Stimulated activated CD8-positive, alpha-beta memory T cell treated with anti-CD3 and anti-CD28 coated beads, Interleukin-4, amount 100 ng/mL, for 24 hours (primary cell): ENCODE measurements around the gene RAB12.
"Not testable (repeated sequence)": the region's sequence is repeated elsewhere in the genome, so short reads cannot be mapped to it uniquely, and the experiment has no call there.

ENCODE experiments used
- DNase-seq: peaks from one replicate; pipeline ENCODE4 v3.0.0-alpha.2; 2020; ENCODE audit warnings: low read depth

The RAB12 gene

GRCh38 chr18:8614875-8615274 lies 5.6 kb downstream of the RAB12 start:
- no peak for DNase-seq

GRCh38 chr18:8615397-8616027 lies 6.3 kb downstream of the RAB12 start:
- DNase-seq: no peak

- DNase-seq: no peak
Measured at GRCh38 chr18:8616028-8616401, 6.8 kb downstream of the RAB12 start.

- DNase-seq: no peak
Measured at GRCh38 chr18:8617907-8618306, 8.7 kb downstream of the RAB12 start.

- DNase-seq: no peak
Measured at GRCh38 chr18:8619041-8619440, 9.8 kb downstream of the RAB12 start.

- DNase-seq: no peak
Measured at GRCh38 chr18:8619835-8620577, 10.8 kb downstream of the RAB12 start.

GRCh38 chr18:8620845-8621244 lies 11.6 kb downstream of the RAB12 start:
- no peak for DNase-seq

GRCh38 chr18:8622625-8623024 lies 13.4 kb downstream of the RAB12 start:
- not testable (repeated sequence) for DNase-seq

- no peak for DNase-seq
Measured at GRCh38 chr18:8623549-8624106, 14.4 kb downstream of the RAB12 start.

- DNase-seq: no peak
Measured at GRCh38 chr18:8625461-8626092, 16.3 kb downstream of the RAB12 start.

GRCh38 chr18:8626414-8627106 lies 17.3 kb downstream of the RAB12 start:
- DNase-seq: no peak

GRCh38 chr18:8627107-8627472 lies 17.9 kb downstream of the RAB12 start:
- no peak for DNase-seq

GRCh38 chr18:8627540-8627939 lies 18.3 kb downstream of the RAB12 start:
- DNase-seq: no peak

GRCh38 chr18:8629602-8630001 lies 20.4 kb downstream of the RAB12 start:
- no peak for DNase-seq

- DNase-seq: no peak
Measured at GRCh38 chr18:8630546-8630945, 21.3 kb downstream of the RAB12 start.

- DNase-seq: no peak
Measured at GRCh38 chr18:8631265-8631664, 22.0 kb downstream of the RAB12 start.

GRCh38 chr18:8632386-8632785 lies 23.1 kb downstream of the RAB12 start:
- no peak for DNase-seq

GRCh38 chr18:8634508-8634907 lies 25.3 kb downstream of the RAB12 start:
- DNase-seq: no peak

- DNase-seq: no peak
Measured at GRCh38 chr18:8635087-8635486, 25.9 kb downstream of the RAB12 start.

GRCh38 chr18:8639762-8640161 lies 30.5 kb downstream of the RAB12 start:
- no peak for DNase-seq

- no peak for DNase-seq
Measured at GRCh38 chr18:8643326-8643878, 34.2 kb downstream of the RAB12 start.

GRCh38 chr18:8647359-8647758 lies 38.1 kb downstream of the RAB12 start:
- not testable (repeated sequence) for DNase-seq
